Spleen (tissue), 7 donors: ENCODE measurements around the gene NTN1.

Source experiments
- POLR2A ChIP-seq, 3 donors: fragments of 450-650 bp; IDR thresholded peaks; one replicate each; pipeline ENCODE4 v1.5.1; 2017; ENCODE audit warnings: antibody characterized with exemption in 3 of 3, mild to moderate bottlenecking in 1 of 3
- POLR2AphosphoS5 ChIP-seq, 3 donors: sonication (generic); formaldehyde crosslinking; IDR thresholded peaks; one replicate each; pipeline ENCODE4 v1.5.1; 2017; ENCODE audit warnings: antibody characterized with exemption in 3 of 3
- TF ChIP-seq, protein P1 (sequence below), 11 experiments: fragments of 200-600 bp in 7 of 11; fragments of 450-650 bp in 4 of 11; sonication (generic) in 4 of 11; IDR thresholded peaks in 8 of 11; conservative IDR thresholded peaks in 3 of 11; 1 replicate in 7 of 11; 2 replicates in 4 of 11; pipeline versions ENCODE4 v1.4.0 to v1.8.0; 2016 to 2021; ENCODE audit warnings: antibody characterized with exemption in 11 of 11, inconsistent platforms in 4 of 11, mild to moderate bottlenecking in 1 of 11
- donor health status: DM: no; HTN: no; CAD: no; lungs with moderate emphysema.
- donor health status: DM: no; HTN: no; CAD: no.
- donor health status: DM: no; HTN: no; CAD: no.

DNA sequence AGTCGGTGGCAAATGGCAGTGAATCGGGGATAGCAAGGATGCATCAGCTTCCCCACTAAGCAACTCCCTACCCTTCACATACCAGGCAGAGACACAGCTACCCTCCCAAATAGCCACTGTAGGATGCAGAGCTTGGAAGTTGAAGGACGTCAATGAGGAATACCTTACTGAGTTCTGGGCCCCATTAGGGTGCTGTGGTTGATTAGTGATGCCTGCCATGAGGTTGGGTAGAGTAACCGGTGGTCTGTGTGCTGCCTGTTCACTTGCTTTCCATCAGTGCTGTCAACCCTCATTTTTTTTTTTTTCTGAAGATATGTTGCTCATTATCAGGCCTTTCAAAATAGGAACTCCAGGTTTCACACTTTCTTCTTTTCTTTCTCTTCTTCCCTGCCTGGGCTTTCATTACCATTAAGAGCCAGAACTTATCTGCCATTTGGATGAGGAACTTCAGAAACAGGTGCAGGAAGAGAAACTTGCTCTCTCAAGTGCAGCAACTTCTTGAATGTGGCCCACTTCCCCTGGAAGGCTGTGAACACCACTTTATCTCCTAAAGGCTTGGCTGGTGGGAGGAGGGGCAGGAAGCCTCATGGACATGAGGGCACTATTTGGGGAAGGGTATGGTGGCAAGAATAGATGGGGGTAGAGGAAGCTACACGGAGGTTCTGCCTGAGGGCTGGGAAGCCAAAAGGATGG lies 183.5 kb downstream of the NTN1 start:
- TF ChIP-seq, protein P1, sequence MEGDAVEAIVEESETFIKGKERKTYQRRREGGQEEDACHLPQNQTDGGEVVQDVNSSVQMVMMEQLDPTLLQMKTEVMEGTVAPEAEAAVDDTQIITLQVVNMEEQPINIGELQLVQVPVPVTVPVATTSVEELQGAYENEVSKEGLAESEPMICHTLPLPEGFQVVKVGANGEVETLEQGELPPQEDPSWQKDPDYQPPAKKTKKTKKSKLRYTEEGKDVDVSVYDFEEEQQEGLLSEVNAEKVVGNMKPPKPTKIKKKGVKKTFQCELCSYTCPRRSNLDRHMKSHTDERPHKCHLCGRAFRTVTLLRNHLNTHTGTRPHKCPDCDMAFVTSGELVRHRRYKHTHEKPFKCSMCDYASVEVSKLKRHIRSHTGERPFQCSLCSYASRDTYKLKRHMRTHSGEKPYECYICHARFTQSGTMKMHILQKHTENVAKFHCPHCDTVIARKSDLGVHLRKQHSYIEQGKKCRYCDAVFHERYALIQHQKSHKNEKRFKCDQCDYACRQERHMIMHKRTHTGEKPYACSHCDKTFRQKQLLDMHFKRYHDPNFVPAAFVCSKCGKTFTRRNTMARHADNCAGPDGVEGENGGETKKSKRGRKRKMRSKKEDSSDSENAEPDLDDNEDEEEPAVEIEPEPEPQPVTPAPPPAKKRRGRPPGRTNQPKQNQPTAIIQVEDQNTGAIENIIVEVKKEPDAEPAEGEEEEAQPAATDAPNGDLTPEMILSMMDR (IDR thresholded peaks at IDR 0.05 in 8 of 11, conservative IDR thresholded peaks at IDR 0.05 in 3 of 11), result no peak
- TF ChIP-seq POLR2A (IDR thresholded peaks at IDR 0.05), result no peak
- TF ChIP-seq POLR2AphosphoS5 (IDR thresholded peaks at IDR 0.05), result no peak
